OCI-LY3 (cell line): ENCODE measurements around the gene TRPC3.

ENCODE experiments used
- H2AFZ ChIP-seq: fragments of 200-600, 300-600 bp; shearing (Covaris generic); 2 replicates; pipeline ENCODE4 v1.6.0; 2014; ENCODE audit warnings: antibody characterized with exemption, low read depth, low read length
- H3K27ac ChIP-seq: fragments of 200-600, 300-600 bp; sonication (generic); 2 replicates; pipeline ENCODE4 v1.5.1; 2014; ENCODE audit warnings: mild to moderate bottlenecking, low read length, moderate library complexity, mixed read lengths
- H3K27me3 ChIP-seq: fragments of 200-600, 300-600 bp; sonication (generic); 2 replicates; pipeline ENCODE4 v1.6.1; 2014; ENCODE audit warnings: low read depth, low read length, mixed read lengths
- H3K36me3 ChIP-seq: fragments of 200-600, 300-600 bp; sonication (generic); replicated peaks from 2 replicates; pipeline ENCODE3; 2014; ENCODE audit warnings: low read depth, low read length, mixed read lengths
- H3K4me1 ChIP-seq: fragments of 300-600, 200-600 bp; sonication (generic); 2 replicates; pipeline ENCODE4 v1.6.1; 2014; ENCODE audit warnings: low read length, mixed read lengths
- H3K4me2 ChIP-seq: fragments of 200-600, 300-600 bp; sonication (generic); 2 replicates; pipeline ENCODE4 v1.6.1; 2014; ENCODE audit warnings: low read length, mixed read lengths
- H3K4me3 ChIP-seq: fragments of 300-600, 200-600 bp; sonication (generic); 2 replicates; pipeline ENCODE4 v1.5.1; 2014; ENCODE audit warnings: antibody characterized with exemption, mild to moderate bottlenecking, low read length, moderate library complexity
- H3K79me2 ChIP-seq: fragments of 300-600, 200-600 bp; shearing (Covaris generic); 2 replicates; pipeline ENCODE4 v1.6.1; 2014; ENCODE audit warnings: mild to moderate bottlenecking, low read length, mixed read lengths
- H3K9ac ChIP-seq: fragments of 300-600, 200-600 bp; shearing (Covaris generic); 2 replicates; pipeline ENCODE4 v1.6.0; 2014; ENCODE audit warnings: mild to moderate bottlenecking, low read length, moderate library complexity
- H3K9me3 ChIP-seq: fragments of 200-600, 300-600 bp; shearing (Covaris generic); 2 replicates; pipeline ENCODE4 v1.6.1; 2014; ENCODE audit warnings: low read length, mixed read lengths; ENCODE audit not compliant: insufficient read depth
- H4K20me1 ChIP-seq: fragments of 200-600, 300-600 bp; sonication (generic); 2 replicates; pipeline ENCODE4 v1.6.1; 2016; ENCODE audit warnings: low read length, mixed read lengths; ENCODE audit not compliant: insufficient read depth
- CTCF ChIP-seq: fragments of 200-600, 300-600 bp; sonication (generic); IDR thresholded peaks from 2 replicates; pipeline ENCODE4 v1.5.1; 2014; ENCODE audit warnings: antibody characterized with exemption, low read length, low read depth
- EZH2phosphoT487 ChIP-seq: fragments of 200-600 bp; shearing (Covaris generic); IDR thresholded peaks from 2 replicates; pipeline ENCODE4 v1.6.1; 2018; ENCODE audit warnings: antibody characterized with exemption, mixed run types, low read depth

Gene TRPC3

GRCh38 chr4:121898150-121898549, 53.7 kb downstream of the TRPC3 start:
- Histone ChIP-seq H3K79me2 (no peaks in the 10 kb centered on the region), H3K9ac (0 out of 2 replicates have a peak overlapping the region, but pooled peaks have one; percentile 31), H3K4me2 (peak overlapping the region; percentile 70), H3K9me3 (no peaks in the 10 kb centered on the region), H3K4me1 (peaks cover 9% of the 10 kb centered on the region; the same call in 1 of the 2 replicates), H3K4me3 (peak overlapping the region; percentile 69), H3K27me3 (no peaks in the 10 kb centered on the region), H4K20me1 (no peaks in the 10 kb centered on the region), H2AFZ (peak overlapping the region; percentile 99), H3K36me3 (no peaks in the 10 kb centered on the region), H3K27ac (no peak overlapping the region)
- TF ChIP-seq CTCF (0 out of 2 replicates have a peak, but pooled peaks have one; percentile 4), EZH2phosphoT487 (no peak)

- Histone ChIP-seq H3K9ac (no peak overlapping the region), H3K4me1 (no peaks in the 10 kb centered on the region), H3K9me3 (no peaks in the 10 kb centered on the region), H3K27me3 (peaks cover 6% of the 10 kb centered on the region; the same call in 1 of the 2 replicates), H4K20me1 (no peaks in the 10 kb centered on the region), H3K4me2 (no peak overlapping the region), H3K27ac (no peak overlapping the region), H3K79me2 (no peaks in the 10 kb centered on the region), H2AFZ (no peak overlapping the region), H3K4me3 (no peak overlapping the region), H3K36me3 (no peaks in the 10 kb centered on the region)
- TF ChIP-seq CTCF (no peak), EZH2phosphoT487 (no peak)
Measured at GRCh38 chr4:121888134-121888533, 63.7 kb downstream of the TRPC3 start.

GRCh38 chr4:121885115-121885514, 66.7 kb downstream of the TRPC3 start:
- H3K4me2 ChIP-seq: no peak overlapping the region
- H3K27ac ChIP-seq: no peak overlapping the region
- 0 out of 2 replicates have a peak, but pooled peaks cover 3% of the 10 kb centered on the region for H3K4me1 ChIP-seq
- no peaks in the 10 kb centered on the region for H3K36me3 ChIP-seq
- no peak for TF ChIP-seq CTCF
- H3K9me3 ChIP-seq: no peaks in the 10 kb centered on the region
- H4K20me1 ChIP-seq: no peaks in the 10 kb centered on the region
- H3K27me3 ChIP-seq: no peaks in the 10 kb centered on the region
- no peak overlapping the region for H2AFZ ChIP-seq
- no peak overlapping the region for H3K4me3 ChIP-seq
- H3K9ac ChIP-seq: no peak overlapping the region
- H3K79me2 ChIP-seq: no peaks in the 10 kb centered on the region

GRCh38 chr4:121881158-121881557, 70.7 kb downstream of the TRPC3 start:
- no peak for TF ChIP-seq EZH2phosphoT487
- TF ChIP-seq CTCF: no peak
- no peaks in the 10 kb centered on the region for H3K9me3 ChIP-seq
- H3K27ac ChIP-seq: no peak overlapping the region
- no peaks in the 10 kb centered on the region for H3K36me3 ChIP-seq
- H4K20me1 ChIP-seq: no peaks in the 10 kb centered on the region
- no peak overlapping the region for H3K4me2 ChIP-seq
- H3K79me2 ChIP-seq: no peaks in the 10 kb centered on the region
- H3K4me1 ChIP-seq: 0 out of 2 replicates have a peak, but pooled peaks cover 3% of the 10 kb centered on the region
- no peak overlapping the region for H3K9ac ChIP-seq
- H2AFZ ChIP-seq: 0 out of 2 replicates have a peak overlapping the region, but pooled peaks have one; percentile 11
- no peaks in the 10 kb centered on the region for H3K27me3 ChIP-seq
- no peak overlapping the region for H3K4me3 ChIP-seq
